CMK (cell line): ENCODE data around the gene SARS2.

Experiments used
- DNase-seq: peaks from one replicate; pipeline ENCODE4 v3.0.0-alpha.2; 2010; ENCODE audit warnings: low read depth

The SARS2 gene

GRCh38 chr19:38917921-38918491 is 12.6 kb downstream of the SARS2 start:
- no peak for DNase-seq

GRCh38 chr19:38917516-38917915 is 13.0 kb downstream of the SARS2 start:
- no peak for DNase-seq

- DNase-seq = no peak
These were observed 14.9 kb downstream of the SARS2 start for GRCh38 chr19:38915329-38916321.

DNA sequence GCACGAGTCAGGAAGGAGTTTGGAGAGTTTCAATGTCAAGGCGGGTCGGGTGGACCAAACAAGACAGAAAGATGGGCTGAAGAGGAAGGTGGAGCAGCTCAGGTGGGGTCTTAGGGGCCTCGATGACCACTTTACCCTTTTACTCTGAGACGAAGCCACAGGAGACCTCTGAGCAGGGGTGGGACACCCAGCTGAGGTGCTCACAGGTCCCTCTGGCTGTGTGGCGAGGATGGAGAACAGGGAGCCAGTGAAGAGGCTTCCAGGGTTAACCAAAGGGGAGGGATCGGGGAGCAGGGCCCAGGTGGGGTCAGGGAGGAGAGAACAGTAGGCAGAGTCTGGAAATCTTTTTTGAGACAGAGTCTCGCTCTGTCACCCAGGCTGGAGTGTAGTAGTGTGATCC is 16.6 kb downstream of the SARS2 start:
- DNase-seq = no peak

GRCh38 chr19:38912600-38913514 is 17.7 kb downstream of the SARS2 start:
- no peak for DNase-seq

GRCh38 chr19:38911388-38912001 is 19.1 kb downstream of the SARS2 start:
- no peak for DNase-seq

- no peak for DNase-seq
These were observed 20.1 kb downstream of the SARS2 start for GRCh38 chr19:38910488-38910887.

DNA sequence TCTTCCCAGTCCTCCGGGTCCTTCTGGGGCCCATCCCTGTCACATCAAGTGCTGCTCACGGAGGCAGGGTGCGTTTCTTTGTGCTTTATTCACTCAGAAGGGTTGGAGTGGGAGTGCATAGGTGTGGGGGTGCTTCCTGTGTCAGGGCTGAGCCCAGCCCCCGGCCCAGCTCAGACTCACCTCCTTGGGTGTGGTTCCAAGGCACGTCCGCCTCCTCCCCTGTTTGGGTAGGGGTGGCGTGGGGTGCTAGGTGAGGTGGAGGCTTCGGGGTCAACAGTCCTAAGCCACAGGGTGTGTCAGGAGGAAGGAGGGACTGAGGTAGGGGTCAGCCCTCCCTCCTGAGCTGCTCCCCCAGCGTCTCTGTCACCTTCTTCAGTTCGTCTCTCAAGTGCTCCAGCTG is 21.7 kb downstream of the SARS2 start:
- no peak for DNase-seq

DNA sequence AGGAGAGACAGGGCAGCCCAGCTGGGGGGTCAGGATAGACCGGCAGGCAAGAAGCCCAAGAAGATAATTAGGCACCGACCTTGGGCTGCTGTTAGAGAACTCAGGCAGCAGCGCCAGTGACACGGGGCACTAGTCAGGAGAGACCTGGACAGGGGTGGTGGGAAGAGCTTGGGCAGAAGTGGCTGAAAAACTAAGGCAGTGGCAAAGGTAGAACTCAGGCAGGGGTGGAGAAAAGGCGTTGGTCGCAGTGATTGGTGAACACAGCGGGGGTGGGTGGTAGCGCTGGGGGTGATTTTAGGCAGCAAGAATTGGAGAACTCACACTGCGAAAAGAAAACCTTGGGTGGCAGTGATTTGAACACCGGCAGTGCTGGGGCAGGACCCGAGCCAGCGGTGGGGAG is 22.9 kb downstream of the SARS2 start:
- no peak for DNase-seq

DNA sequence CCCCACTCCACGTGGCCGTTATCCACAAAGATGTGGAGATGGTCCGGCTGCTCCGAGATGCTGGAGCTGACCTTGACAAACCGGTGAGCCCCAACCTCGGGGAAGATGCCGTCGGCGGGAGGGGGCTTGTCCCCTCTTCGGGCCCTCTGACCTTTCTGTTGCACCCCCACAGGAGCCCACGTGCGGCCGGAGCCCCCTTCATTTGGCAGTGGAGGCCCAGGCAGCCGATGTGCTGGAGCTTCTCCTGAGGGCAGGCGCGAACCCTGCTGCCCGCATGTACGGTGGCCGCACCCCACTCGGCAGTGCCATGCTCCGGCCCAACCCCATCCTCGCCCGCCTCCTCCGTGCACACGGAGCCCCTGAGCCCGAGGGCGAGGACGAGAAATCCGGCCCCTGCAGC is 23.3 kb downstream of the SARS2 start:
- DNase-seq = no peak

DNA sequence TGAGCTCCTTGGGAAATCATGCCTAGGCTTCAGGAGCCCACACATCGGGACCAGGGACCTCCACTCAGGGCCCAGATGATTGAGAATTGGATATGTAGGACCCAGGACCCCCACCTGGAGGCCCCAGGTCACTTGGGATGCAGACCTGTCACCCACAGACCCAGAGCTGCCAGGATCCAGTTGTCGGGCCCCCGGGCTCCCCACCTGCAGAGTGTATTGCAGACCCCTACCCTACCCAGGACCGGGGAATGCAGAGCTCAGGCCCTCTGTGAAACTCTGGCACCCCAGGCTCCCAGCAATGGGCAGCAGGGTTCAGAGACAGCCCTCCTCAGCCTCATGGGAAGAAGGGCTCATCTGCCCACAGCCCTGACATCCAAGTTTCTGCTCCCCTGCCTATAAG is 24.9 kb downstream of the SARS2 start:
- no peak for DNase-seq

GRCh38 chr19:38904581-38905539 is 25.7 kb downstream of the SARS2 start:
- DNase-seq = no peak

GRCh38 chr19:38901683-38902082 is 28.9 kb downstream of the SARS2 start:
- no peak for DNase-seq

DNA sequence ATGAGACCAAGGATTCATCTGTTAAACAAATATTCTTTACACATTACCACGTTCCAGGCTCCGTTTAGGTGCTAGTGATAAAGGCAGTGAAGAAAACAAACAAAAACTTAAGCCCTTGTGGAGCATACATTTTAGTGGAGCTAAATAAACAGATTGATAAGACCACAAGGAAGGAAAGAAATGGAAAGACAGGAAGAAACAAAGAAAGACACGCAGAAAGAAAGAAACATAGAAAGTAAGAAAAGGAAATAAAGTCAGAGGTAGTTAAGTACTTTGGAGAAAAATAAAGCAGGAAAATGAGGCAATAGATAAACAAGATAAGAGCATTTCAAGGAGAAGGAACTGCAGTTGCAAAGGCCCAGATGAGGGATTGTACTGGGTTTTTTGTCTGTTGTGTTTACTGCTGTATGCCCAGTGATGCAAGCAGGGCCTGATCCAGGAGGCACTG is 29.8 kb downstream of the SARS2 start:
- DNase-seq = no peak

DNA sequence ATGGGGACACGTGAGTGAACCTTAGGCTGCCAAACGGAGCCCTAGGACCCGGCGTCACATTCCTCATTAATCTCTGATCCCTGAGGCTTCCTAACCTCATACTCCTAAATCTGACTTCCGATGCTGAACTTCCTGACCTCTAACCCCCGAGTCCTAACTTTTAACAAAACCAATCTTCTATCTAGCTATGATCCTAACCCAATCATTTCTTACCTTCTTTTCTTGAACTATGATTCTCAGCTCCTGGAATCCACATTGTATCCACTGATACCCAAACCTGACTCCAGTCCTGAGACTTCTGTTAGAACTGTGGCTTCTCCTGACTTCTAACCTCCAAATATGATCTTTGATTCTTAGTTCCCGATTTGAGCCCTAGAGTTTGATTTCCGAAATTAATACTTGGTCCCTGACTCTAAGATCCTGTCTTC is 30.3 kb downstream of the SARS2 start:
- DNase-seq = no peak

DNA sequence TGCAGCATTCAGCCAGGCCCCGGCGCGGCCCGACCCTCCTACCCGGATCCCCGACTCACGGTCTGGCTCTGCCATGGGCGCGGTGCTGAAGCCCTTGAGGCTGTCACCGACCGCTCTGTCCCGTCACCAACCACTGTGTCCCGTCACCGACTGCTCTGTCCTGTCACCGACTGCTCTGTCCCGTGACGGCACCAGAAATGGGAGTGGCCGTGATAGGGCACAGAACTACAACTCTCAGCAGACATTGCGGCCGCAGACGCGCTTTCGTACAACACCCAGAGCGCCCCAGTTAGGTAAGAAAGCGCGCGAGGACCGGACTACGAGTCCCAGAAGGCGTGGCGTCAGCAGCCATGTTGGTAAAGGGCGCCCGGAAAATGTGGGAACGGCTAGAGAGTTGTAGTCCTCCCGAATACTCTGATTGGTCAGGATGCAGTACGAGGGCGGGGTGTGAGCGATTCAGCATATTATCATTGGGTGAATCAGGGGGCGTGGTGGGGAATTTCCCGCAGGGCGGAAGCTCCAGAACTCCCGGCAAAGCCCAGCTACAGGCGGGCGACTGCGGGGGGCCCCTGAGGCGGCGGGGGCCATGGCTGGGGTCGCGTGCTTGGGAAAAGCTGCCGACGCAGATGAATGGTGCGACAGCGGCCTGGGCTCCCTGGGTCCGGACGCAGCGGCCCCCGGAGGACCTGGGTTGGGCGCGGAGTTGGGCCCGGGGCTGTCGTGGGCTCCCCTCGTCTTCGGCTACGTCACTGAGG is 30.9 kb downstream of the SARS2 start, which contains the start of the genes NFKBIB and SIRT2:
NFKBIB (plus strand) TSS at position 523 of the 755 bp plus-strand sequence; CDS start at position 587, 64 bp downstream.
SIRT2 (minus strand) TSS at position 172 of the 755 bp plus-strand sequence; CDS start at position 75, 97 bp downstream.
- DNase-seq = peak; percentile 99

GRCh38 chr19:38898788-38899446 is 31.6 kb downstream of the SARS2 start:
- no peak for DNase-seq

DNA sequence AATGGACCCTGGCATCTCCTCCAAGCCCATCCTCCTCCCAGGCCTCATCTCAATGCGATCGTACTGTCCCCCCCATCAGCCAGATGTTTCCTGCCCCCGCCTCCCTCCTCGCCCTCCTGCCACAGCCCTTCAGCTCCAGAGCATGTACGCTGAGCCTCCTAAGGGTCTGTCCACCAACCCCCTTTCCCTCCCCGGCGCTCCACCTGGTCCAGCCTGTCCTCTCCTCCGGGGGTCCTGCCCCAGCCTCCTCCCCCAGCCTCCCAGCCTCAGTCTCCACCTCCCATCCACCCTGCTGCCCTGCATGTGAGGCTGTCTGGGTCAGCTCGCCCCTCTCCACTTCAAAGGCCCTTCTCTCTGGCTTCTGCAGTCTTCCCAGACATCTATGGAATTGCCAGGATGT is 35.6 kb downstream of the SARS2 start:
- DNase-seq = no peak

DNA sequence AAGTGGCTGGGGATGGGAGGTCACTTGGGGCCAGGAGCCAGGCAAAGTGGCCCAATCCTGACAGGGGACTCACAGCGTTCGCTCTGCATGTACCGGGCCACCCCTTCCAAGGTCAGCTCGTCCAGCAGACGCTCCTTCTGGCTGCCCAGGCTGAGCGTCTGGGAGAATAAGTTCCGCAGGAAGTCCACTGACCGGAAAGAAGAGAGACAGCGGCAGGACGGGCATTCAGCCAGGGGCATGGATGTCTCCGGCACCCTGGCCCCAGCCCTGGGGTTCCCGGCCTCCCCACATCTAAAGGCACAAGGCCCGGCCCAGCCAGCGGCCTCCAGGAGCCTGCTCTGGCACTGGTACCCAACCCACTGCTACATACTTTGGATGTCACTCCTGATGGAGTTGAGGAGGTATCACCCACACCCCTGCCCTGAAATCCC is 37.2 kb downstream of the SARS2 start:
- DNase-seq = no peak
